HG02981 (cell line): ENCODE results near the gene PMVK.
"Not testable (repeated sequence)": the region's sequence is repeated elsewhere in the genome, so short reads cannot be mapped to it uniquely, and the experiment has no call there.

ENCODE experiments used
- ATAC-seq: cut with Tn5 transposase; IDR thresholded peaks from one replicate; pipeline ENCODE4 v1.9.1; 2021; ENCODE audit warnings: mild to moderate bottlenecking, moderate library complexity; ENCODE audit not compliant: unreplicated experiment

The PMVK gene

GRCh38 chr1:154925335-154926170, 11.0 kb downstream of the PMVK start:
- no peak for ATAC-seq

GRCh38 chr1:154923695-154924094, 12.8 kb downstream of the PMVK start:
- ATAC-seq = no peak

GRCh38 chr1:154913273-154913672, 23.2 kb downstream of the PMVK start:
- ATAC-seq = no peak

GRCh38 chr1:154912755-154913154, 23.8 kb downstream of the PMVK start:
- ATAC-seq = no peak

- no peak for ATAC-seq
Measured at GRCh38 chr1:154911691-154912550, 24.6 kb downstream of the PMVK start.

- ATAC-seq = no peak
Measured at GRCh38 chr1:154910851-154911250, 25.7 kb downstream of the PMVK start.

- ATAC-seq = no peak
Measured at GRCh38 chr1:154908937-154909336, 27.6 kb downstream of the PMVK start.

GRCh38 chr1:154908129-154908528, 28.4 kb downstream of the PMVK start:
- not testable (repeated sequence) for ATAC-seq

- ATAC-seq = no peak
Measured at GRCh38 chr1:154906621-154907081, 29.9 kb downstream of the PMVK start.

GRCh38 chr1:154902938-154903566, 33.5 kb downstream of the PMVK start:
- ATAC-seq = no peak

- no peak for ATAC-seq
Measured at GRCh38 chr1:154901591-154901990, 34.9 kb downstream of the PMVK start.

- ATAC-seq = no peak
Measured at GRCh38 chr1:154899041-154899440, 37.5 kb downstream of the PMVK start.

GRCh38 chr1:154896771-154897286, 39.7 kb downstream of the PMVK start:
- ATAC-seq = no peak

- ATAC-seq = no peak
Measured at GRCh38 chr1:154895798-154896197, 40.7 kb downstream of the PMVK start.

GRCh38 chr1:154891452-154891851, 45.1 kb downstream of the PMVK start:
- ATAC-seq = no peak

- ATAC-seq = no peak
Measured at GRCh38 chr1:154888757-154889156, 47.8 kb downstream of the PMVK start.

- no peak for ATAC-seq
Measured at GRCh38 chr1:154886281-154887015, 50.1 kb downstream of the PMVK start.

- ATAC-seq = no peak
Measured at GRCh38 chr1:154884869-154885701, 51.4 kb downstream of the PMVK start.
